HG02623 (cell line): Measurements from ENCODE around the gene RBM5.
"Not testable (repeated sequence)": the region's sequence is repeated elsewhere in the genome, so short reads cannot be mapped to it uniquely, and the experiment has no call there.

ENCODE experiments used
- ATAC-seq: cut with Tn5 transposase; IDR thresholded peaks from one replicate; pipeline ENCODE4 v1.9.1; 2021; ENCODE audit warnings: moderate library complexity; ENCODE audit not compliant: unreplicated experiment

Gene RBM5

GRCh38 chr3:50088725-50089608 lies at the start of gene RBM5:
Gene RBM5, plus strand, starts transcription at chr3:50088919. Its CDS starts 1,516 bp downstream, at chr3:50090435.
- ATAC-seq = peak; percentile 99

- ATAC-seq = no peak
These were observed 43.7 kb upstream of the RBM5 start for GRCh38 chr3:50044976-50045375.

GRCh38 chr3:50047426-50047825 lies 41.3 kb upstream of the RBM5 start:
- no peak for ATAC-seq

GRCh38 chr3:50050361-50050760 lies 38.4 kb upstream of the RBM5 start:
- ATAC-seq = no peak

- ATAC-seq = no peak
These were observed 31.0 kb upstream of the RBM5 start for GRCh38 chr3:50057756-50058155.

GRCh38 chr3:50068134-50068533 lies 20.6 kb upstream of the RBM5 start:
- no peak for ATAC-seq

GRCh38 chr3:50078091-50078490 lies 10.6 kb upstream of the RBM5 start:
- ATAC-seq = no peak

GRCh38 chr3:50078622-50079021 lies 10.1 kb upstream of the RBM5 start:
- no peak for ATAC-seq

- ATAC-seq = not testable (repeated sequence)
These were observed 3.8 kb upstream of the RBM5 start for GRCh38 chr3:50084951-50085350.

- no peak for ATAC-seq
These were observed 858 bp downstream of the RBM5 start for GRCh38 chr3:50089609-50089945.

GRCh38 chr3:50090984-50091383 lies 2.3 kb downstream of the RBM5 start:
- no peak for ATAC-seq

GRCh38 chr3:50095352-50095998 lies 6.8 kb downstream of the RBM5 start:
- ATAC-seq = no peak

GRCh38 chr3:50100386-50100785 lies 11.7 kb downstream of the RBM5 start:
- no peak for ATAC-seq

- no peak for ATAC-seq
These were observed 12.5 kb downstream of the RBM5 start for GRCh38 chr3:50100956-50101845.

- ATAC-seq = no peak
These were observed 13.8 kb downstream of the RBM5 start for GRCh38 chr3:50102558-50102957.

GRCh38 chr3:50111757-50112156 lies 23.0 kb downstream of the RBM5 start:
- no peak for ATAC-seq

- no peak for ATAC-seq
These were observed 23.7 kb downstream of the RBM5 start for GRCh38 chr3:50112462-50112861.

- ATAC-seq = no peak
These were observed 28.4 kb downstream of the RBM5 start for GRCh38 chr3:50117120-50117519.

GRCh38 chr3:50118237-50118636 lies 29.5 kb downstream of the RBM5 start:
- ATAC-seq = no peak

- ATAC-seq = no peak
These were observed 31.1 kb downstream of the RBM5 start for GRCh38 chr3:50119786-50120185.

- no peak for ATAC-seq
These were observed 31.8 kb downstream of the RBM5 start for GRCh38 chr3:50120364-50121071.
